Activated effector memory CD4-positive, alpha-beta T cell treated with anti-CD3 and anti-CD28 coated beads, Interleukin-2, amount 50 U/mL, for 16 hours (primary cell): ENCODE results near the gene MEN1.
A peak's percentile ranks its signal among the peaks of the same experiment; 100 is the strongest.

ENCODE experiments used
- DNase-seq: peaks from one replicate; pipeline ENCODE4 v3.0.0-alpha.2; 2020

MEN1 gene

DNA sequence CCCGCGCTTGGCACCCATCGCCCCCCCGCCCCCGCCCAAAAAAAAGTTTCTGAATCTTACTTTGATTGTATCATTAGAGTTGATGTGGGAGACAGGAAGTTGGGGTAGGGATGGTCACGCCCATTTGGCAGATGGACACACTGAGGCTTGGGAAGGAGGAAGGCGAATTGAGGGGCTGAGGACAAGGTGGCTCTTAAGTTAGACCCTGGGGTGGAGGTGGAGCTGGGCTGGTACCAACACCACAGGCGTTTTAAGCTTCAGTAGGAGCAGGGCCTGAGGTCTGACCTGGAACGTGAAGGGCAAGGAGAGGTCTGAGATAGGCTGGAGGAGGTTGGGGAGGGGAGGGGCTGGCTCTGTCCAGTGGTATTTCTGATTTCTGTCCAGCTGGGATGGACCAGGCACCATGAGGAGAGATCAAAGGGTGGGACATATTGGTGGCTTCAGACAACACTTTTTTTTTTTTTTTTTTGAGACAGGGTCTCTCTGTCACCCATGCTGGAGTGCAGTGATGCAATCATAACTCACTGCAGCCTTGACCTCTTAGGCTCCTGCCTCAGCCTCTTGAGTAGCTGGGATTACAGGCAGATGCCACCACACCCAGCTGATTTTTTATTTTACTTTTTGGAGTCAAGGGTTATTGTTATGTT lies 34.9 kb upstream of the MEN1 start:
- DNase-seq = no peak

DNA sequence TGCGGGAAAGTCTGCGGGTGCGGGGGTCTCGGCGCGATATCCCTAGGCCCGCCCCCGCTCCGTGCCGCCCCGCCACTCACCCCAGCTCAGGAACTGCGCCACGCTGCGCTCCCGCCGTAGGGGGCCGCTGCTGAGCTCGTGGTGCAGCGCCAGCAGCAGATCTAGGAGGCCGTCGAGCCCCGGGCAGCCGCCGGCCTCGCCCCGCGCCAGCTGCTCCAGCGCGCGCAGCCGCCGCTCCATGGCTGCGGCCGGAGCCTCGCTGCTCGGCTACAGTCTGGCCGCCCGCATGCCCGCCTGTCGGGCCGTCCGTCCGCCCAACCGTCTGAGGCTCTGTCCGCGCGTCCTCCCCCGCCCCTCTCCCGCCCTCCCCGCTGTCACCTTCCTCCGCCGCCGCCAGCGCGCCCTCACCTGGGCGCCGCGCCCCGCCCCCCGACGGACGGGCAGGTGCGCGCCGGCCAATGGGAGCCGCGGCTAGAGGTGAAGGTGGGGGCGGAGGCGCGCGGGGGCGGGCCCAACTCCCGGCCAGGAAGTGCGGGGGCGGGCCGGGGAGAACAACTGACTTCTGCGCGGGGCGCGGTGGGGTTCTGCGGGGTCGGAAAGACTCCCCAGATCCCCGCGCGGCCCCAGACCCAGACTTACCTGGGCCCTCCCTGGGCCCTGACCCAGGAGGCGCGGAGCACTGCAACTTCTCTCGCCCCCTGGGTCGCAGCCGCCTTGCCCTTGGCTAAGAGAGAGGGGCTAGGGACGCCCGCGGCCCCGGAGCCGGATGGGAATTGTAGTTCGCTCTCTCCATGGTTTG lies 34.2 kb upstream of the MEN1 start, which contains the start of gene CDC42BPG:
Gene CDC42BPG (minus strand): TSS at position 324 of the 799 bp plus-strand sequence. CDS start 84 bp downstream, at position 240.
- peak; percentile 87 for DNase-seq

DNA sequence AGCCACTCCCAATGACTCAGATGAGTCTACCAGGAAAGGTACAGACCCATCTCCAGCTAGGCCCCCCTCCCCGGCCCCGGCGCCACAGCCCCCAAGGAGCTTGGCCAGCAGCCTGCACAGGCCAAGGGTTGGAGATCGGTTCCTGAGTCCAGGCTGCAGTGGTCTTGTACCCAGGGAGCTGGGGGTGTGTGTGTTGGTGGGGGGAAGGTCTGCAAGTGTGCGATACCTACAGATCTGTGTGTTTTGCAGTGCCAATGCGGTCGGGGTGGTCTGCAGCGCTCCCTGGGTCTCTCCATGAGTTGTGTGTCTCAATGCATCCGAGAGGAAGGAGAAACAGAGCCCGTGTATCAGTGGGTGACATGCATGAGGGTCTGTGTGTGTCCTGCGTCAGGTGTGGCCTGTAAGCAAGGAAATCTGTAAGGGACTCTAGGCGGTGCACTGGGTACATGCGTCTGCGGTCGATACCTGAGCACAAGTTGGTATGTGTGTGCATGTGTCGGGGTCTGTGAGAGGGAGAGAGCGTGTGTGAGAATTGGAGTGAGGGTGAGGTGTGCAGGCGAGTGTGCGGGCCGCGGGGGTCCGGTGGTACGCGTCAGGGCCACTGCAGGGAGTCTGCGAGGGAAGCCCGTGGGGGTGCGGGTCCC lies 33.5 kb upstream of the MEN1 start:
- DNase-seq = no peak

DNA sequence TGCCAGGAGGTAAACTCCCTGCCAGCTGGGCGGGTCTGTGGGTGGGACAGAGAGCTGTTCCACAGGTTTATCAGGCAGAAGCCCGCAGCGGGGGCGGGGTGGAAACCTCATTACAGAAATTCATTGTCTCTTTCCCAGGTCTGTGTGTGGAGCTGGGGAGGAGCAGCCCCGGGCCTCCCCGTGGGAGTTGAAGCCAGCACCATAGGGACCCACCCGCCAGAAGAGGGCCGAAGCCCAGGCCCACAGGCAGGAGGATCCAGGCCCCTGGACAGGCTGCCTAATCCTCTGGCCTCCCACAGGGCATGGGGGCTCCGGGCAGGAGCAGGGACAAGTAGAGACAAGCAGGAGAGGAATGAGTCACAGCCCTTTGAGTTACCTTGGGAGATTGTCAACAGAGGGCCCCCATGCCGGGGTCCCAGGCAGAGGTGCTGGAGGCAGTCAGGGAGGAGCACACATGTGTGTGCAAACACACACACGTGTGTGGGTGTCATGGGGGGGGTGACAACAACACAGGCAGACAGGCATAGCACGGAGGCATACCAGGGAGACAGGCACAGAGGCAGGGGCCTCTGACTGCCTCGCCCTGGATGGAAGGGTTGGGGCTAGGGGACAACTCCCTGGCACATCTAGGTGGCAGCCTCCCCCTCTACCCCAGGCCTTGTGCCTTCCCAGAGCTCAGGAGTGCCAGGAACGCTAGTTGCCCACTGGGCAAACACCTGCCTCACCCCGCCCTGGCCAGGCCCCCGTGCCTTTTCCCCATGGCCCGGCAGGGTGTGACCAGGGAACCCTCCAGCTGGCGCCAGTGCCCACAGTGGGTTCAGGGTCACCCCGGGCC lies 32.7 kb upstream of the MEN1 start:
- DNase-seq = no peak

DNA sequence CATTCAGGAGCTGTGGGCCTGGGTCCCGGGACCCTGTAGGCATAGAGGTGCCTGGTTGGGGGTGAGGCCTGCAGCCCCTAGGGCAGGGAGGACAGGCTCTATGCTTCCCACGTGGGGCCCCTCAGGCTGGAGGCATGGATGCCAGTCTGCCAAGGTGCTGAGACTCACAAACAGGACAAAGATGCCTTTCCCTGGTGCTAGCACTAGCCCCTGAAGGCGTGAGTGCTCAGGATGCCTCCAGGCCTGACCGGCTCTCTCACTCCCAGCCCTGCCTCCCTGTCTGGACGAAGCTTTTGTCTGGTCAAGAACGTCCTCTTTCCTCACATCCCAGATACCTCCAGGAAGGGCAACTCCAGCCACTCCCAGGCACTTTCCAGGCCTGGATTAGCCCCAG lies 32.0 kb upstream of the MEN1 start:
- no peak for DNase-seq

DNA sequence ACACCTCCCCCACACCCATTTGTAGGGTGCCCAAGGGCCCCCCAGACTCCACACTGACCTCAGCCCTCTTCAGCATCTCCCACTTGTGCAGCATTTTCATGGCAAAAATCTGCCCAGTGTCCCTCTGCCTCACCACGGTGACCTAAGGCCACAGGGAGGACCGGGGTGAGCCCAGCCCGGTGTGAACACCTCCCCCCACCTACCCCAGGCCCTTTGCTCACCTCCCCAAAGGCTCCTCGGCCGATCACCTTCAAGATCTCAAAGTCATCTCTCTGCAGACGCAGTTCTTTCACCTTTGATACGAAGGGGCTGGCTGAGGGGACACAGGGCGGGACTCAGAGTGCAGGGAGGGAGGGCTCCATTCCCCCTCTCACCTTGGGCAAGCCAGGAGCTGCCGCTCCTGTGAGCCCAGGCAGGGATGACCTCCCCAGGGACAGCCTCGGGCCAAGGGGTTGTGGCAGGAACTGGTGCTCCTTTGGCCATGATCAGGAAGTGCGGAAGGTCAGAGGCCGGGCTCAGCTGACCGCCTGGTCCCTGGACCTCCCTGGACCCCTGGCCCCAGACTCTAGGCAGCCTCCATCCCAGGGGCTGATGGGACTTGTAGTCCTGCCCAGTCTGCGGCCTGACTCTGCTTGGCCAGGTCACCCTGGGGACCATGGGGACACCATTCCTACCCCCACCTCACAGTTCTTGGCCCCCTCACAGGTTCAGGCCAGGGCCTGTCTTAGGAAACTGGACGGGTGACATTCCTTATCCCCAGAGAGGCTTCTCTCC lies 31.4 kb upstream of the MEN1 start:
- no peak for DNase-seq

DNA sequence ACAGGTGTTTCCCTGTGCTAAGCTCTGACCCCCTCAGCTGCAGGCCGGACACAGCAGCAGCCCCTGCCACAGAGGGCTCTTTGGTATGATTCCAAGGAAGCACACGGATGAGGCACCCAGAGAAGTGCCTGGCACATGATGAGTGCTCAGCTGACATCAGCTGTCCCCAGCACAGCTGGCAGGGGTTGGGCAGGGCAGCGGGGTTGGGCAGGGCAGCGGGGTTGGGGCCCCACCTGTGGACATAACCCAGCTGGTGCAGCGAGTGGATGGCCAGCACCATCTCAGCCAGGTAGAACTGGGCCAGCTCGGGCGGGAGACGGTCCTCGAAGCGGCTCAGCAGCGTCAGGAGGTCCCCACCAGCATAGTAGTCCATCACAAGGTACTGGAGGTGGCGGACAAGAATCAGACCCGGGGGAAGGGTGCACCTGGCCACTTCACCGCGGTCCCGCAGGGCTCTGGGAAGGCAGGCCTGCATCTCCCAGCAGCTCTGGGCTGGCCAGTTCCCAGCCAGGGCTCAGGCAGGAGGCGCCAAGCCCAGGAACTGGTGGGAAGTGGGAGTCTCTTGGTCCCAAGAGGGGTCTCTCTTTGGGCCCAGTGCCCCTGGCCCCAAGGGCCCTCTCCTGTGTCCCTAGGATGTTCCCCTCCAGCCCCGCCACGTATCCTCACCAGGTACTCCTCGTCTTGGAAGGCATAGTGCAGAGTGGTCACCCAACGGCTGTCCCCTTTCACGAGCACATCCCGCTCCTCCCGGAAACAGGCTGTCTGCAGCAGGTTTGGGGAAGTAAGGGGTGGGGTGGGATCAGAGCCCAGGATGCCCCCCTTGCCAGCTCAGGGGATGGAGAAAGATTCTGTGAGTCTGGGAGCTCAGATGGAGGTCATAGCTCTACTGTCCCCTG lies 29.8 kb upstream of the MEN1 start:
- no peak for DNase-seq

DNA sequence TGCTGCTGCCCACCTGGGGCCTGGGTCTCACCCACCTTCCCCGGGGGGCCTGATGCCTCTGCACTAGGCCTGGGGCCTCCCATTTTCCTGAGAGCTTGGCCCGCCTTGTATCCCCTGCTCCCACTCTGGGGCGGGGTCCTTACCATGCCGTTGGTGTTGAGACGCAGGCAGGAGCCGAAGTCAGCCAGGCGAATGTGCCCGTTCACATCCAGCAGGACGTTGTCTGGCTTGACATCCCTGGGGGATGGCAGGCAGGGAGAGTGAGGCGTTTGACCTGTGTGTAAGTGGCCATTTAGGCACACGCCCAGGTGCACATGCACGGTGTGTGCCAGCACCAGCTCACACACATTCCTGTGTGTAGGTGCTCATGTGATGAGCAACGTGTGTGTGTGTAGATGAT lies 29.0 kb upstream of the MEN1 start:
- DNase-seq = no peak

DNA sequence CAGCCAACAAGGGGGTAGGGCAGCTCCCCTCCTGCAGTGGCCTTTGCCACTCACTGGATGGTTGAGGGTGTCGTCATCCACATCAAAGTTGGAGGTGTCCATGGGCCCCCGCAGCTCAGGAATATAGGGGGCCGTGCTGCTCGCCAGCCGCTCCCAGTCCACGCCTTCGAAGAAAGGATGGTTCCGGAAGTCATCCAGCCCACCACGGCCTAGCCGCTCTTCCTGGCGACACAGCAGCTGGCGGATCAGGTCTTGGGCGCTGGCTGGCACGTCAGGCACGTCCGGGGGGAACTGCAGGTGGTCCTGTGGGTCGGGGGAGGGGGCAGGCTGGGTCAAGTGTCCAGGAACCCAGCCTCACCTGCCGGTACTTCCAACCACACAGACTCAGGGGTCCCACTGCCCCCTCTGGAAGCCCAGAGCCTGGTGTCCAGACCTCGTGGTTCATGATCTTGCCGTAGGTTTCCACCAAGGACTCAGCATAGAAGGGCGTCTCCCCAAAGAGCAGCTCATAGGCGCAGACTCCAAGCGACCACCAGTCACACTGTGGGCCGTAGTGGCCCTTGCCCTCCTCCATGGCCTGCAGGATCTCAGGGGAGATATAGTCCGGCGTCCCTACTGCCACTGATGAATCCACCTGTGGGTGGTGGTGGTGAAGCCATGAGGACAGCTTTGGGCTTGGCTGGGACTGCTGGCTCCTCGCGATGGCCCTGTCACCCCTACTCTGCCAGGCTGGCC lies 28.4 kb upstream of the MEN1 start:
- no peak for DNase-seq

DNA sequence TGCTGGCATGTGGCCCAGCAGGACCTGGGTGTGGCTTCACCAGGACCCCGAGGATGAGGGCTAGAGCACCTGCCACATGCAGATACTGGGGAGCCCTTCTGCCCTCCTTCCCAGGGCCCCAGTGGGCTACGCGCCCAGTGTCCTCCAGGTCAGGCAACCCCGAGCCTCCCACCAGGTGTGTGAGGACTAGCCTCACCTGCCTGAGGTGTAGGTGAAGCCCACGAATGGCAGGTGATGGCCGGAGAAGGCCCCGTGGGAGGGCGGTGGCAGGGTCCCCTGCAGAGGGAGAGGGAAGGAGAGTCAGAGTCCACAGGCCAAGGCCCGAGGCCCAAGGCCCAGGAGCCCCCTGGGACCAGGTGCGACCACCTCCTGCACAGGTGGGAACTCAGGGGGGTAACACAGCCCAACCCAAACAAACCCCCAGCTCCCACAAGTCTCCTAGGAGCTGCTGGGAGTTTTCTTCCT lies 27.6 kb upstream of the MEN1 start:
- no peak for DNase-seq

DNA sequence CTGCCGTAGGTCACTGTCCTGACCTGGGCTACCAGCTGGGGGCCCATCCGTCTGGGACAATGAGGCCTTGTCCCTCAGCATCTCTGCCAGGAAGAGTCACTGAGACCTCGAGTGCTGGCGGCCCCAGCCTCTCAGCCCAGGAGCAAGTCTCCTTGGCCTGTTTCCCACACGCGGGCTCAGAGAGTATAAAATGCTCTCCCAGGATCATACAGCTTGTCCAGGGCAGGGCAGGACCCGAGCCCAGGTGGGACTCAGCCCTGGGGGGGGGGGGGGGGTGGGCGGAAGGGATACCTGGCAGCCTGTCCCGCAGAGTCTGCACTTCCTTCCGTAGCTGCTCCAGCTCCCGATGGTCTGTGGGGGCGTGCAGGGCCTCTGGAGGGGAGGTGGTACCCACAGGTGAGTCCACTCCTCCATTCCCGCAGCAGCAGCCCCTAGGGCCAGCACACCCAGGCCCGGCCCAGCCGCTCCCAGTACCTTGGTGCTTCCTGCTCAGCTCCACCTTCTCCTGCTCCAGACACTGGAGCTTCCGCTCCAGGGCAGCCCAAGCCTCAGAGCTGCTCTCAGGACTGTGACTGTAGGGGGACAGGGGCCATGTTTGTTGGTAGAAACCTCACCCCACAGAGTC lies 26.2 kb upstream of the MEN1 start:
- DNase-seq = no peak

DNA sequence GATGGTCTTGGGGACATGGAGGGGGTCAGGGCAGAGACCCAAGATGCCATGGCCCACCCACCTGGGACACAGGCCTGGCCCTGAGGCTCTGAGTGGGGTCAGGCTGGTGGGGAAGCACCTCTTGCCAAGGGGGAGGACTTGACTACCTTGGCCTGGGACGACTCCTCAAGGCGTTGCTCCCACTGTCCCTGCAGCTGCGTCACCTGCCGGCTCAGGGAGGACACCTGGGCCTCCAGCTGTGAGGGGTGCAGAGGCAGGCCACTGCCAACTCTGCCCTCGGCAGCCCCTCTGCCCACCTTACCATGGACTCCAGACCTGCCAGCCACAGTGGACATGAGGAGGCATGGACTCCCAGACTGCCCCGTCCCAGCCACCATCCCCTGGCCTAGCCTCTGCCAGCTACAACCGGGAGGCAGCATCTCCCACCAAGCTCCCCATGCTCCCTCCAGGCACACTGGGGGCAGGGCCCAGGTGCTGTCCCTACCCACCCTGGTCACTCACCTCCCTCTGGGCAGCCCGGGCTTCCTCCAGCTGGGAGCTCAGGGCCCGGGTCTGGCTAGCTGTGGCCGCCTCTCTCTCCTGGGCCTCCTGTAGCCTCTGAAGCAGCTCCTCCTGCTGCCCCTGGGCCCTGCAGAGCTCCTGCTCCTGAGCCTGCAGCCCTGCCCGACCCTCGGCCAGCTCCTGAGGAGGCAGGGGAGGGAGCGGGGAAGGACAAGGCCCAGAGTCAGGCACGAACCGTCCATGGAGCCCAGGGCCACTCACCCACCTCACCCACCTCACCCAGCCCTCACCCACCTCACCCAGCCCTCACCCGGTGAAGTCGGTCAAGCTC lies 25.5 kb upstream of the MEN1 start:
- DNase-seq = no peak

DNA sequence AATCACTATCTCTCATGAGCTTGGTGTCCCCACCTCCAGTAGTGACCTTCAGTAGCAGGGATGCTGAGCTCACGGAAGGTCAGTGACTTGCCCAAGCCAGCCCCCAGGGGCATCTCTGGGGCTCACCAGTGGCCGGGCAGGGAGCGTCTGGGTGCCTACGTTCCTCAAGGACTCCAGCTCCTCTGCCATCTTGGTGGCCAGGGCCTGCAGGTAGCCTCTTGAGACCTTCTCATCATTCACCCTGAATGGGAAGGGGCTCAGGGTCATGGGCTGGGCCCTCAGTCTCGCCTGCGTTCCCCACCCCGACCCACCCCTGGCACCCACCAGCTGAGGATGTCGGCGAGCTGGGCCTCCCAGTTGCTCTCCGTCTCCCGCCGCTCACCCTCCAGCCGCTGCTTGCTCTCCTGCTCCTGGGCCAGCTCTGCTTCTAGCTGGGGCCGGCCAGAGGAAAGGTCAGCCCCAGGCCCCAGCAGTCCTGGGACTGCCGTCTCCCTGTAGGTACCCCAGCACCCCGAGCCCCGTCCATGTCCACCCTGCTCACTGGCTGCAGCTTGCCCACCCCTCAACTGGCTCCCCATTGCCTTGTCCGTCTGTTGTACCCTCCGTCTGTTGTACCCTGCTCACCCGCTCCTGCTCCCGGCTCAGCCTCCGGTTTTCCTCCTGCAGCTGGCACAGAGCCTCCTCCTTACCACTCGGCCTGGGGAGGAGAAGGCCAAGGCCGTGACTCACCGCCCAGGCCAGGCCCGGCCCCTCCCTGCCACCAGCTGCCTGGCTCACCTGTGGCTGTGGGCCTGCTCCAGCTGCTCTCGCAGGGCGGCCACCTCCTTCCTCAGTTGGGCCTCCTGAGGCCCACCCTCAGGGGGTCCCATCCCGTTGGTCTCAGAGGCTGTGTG lies 24.6 kb upstream of the MEN1 start:
- DNase-seq = no peak

DNA sequence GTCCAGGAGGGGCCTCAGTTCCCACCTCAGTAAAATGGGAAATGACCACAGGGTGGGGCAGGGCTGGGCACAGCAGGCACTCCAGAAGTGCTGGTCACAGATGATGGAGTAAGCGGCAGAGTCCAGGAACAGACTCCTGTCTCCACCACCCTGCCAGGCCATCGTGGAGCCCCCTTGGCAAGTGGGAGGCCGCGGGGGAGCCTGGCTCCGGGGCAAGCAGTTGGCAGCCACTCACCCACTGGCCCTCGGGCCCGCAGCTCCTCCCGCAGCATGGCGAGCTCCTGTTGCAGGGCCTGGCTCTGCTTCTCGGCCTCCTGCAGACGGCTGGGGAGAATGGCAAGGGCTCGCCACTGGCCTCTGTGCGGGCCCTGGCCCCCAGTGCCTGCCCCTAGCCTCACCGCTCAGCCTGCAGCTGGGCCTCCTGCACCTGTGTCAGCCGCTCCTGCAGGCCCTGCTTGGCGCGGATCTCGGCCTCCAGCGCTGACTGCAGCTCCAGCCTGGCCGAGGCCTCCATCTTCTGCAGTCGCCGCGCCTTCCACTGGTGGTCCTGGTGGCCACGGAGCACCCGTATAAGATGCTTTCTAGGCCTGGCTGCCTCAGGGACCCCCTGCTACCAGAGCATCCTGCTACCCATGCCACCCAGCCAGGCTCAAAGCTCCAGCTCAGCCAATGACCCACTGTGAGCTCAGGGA lies 23.8 kb upstream of the MEN1 start:
- DNase-seq = no peak

DNA sequence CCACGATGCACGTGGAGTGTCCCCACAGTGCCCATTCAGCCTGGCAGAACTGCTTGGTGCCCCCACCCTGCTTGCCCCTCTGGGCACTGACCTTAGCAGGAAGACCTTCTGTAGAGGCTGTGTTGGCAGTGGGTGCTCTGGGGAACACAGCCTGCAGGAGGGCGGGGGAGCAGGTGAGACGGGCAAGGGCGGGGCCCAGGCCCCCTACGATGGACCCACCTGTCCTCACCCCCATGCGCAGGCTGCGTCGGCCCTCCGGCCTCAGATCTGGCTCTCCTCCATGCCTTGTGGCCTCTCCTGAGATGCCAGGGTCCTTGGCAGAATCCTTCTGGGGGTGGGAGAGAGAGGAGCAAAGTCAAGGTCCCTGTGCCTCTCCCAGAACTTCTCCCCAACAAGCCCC lies 23.2 kb upstream of the MEN1 start:
- no peak for DNase-seq

DNA sequence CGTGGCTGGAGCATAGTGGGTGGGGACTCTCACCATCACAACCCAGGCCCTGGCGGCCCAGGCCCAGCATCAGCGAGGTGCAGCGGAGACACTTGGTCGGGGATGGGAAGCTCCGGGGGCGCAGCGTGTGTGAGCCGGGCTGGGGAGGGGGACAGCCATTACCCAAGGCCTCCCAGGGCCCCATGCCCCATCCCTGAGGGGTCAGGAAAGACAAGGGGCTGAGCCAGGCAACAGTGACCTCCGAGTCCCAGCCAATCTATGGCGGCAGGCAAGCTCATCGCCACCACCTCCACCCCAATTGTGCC lies 22.8 kb upstream of the MEN1 start:
- DNase-seq = no peak

DNA sequence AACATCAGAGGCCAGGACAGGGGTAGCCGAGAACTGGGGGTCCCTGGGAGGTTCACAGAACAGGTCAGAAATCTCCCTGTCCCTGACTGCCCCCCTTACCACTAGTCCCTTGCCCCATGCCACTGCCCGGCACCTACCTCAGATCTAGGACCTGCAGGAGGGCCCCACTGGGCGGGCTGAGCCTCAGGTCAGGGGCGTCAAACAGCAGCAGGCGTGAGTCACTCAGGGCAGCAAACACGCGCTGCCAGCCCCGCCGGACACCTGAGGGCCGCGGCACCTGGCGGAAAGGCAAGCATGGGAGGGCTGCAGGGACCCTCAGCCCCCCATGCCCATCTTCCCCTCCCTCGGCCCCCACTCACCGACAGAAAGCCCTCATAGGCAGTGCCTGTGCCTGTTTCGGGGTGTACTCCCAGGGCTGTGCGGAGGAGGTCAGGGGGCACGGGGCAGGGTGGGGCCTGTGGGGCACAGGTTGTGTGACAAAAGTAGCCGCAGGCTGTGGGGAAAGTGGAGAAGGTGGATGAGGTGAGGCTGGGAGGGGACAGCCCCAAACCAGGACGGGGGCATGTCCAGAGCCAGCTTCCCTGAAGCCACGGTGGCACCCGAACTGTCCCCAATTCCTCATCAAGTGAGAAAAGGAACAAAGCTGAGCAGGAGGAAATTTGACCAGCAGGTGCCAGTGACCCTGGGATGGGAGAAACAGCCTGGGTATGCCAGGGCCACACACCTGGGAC lies 22.3 kb upstream of the MEN1 start:
- no peak for DNase-seq
